HG03045 (cell line): ENCODE results near the gene ROBO2.

Experiments
- ATAC-seq: cut with Tn5 transposase; IDR thresholded peaks from one replicate; pipeline ENCODE4 v1.9.1; 2021; ENCODE audit warnings: mild to moderate bottlenecking, moderate library complexity; ENCODE audit not compliant: unreplicated experiment

Gene ROBO2

DNA sequence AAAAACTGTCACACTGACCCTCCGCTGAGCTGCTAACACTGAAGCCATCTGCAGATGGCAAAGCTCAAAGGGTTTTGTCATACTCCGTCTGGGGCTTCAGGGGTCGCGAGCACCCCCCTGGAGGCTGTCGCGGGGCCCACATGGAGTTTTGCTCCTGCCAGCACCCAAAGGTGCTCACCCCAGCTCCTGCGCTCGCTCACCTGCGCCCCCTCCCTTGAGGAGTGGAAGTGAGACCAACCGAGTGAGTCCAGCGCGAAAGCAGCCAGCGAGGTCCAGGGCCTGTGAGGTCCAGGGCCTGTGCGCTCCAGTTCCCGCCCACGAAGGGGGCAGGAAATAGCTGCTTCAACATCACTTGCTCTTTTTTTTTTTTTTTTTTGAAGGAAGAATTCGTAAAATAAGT lies 208.5 kb downstream of the ROBO2 start:
- no peak for ATAC-seq

GRCh38 chr3:77251136-77251535 lies 211.2 kb downstream of the ROBO2 start:
- no peak for ATAC-seq

- peak; percentile 65 for ATAC-seq
These were observed 215.3 kb downstream of the ROBO2 start for GRCh38 chr3:77254967-77255831.

DNA sequence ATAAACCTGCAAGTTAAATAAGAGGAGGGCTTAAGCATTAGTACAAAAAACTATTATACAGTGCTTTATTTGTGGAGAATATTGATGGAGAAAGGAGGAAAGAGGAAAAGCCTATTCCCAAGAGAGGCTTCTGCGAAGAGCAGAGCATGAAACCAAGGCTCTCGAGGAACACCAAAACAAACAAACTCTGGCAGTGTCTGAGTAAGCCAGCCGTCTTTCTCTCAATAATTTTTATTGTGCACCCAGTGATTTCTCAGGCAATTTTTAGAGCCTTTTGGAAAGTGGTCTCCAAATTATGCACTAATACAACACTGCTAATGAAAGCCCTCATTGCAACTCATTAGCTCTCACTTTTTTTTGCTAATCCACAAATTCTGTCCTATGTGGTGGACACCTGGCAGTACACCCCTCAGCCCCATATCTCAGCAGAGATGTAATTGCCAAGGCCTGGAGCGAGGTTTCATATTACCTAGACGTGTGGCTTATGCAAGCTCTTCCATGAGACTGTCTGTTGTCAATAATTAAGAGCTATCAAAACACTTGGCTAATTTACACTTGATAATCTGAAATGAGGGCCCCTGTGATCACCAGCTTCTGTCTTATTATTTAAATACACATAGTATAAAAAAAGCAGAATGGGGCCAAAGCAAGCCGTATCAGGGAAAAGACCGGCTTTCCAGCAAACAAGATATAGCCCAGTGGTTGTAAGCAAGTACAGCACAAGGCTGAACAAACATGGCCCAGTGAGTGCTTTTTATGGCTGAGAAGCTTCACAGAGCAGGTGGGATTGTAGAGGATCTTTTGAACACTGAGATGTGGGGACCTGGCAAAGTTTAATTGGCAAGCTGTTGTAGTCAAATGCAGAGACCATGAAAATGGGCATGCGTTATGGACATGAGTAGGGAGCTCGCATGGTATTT lies 216.9 kb downstream of the ROBO2 start:
- ATAC-seq, result no peak

- no peak for ATAC-seq
These were observed 219.8 kb downstream of the ROBO2 start for GRCh38 chr3:77259694-77260093.

DNA sequence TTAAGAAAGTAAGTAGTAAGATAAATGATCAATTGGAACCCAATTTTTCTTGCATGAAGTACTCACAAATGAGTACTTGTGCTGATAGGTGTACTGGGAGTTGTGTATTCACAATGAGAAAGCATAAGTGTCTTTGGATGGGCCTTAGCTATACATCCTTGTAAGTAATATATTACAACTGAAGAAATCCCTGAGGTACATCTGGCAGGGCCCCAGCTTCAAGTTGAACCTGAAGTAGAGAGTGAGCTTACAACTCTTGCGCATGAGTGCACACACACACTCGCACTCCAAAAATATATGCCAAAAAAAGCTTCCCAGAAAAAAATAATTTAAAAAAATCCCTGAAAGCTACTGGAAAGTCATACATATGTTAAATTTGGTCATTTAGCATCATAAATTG lies 222.5 kb downstream of the ROBO2 start:
- ATAC-seq, result no peak

- no peak for ATAC-seq
These were observed 227.7 kb downstream of the ROBO2 start for GRCh38 chr3:77267589-77267988.

GRCh38 chr3:77271306-77271705 lies 231.4 kb downstream of the ROBO2 start:
- ATAC-seq, result no peak

- no peak for ATAC-seq
These were observed 231.8 kb downstream of the ROBO2 start for GRCh38 chr3:77271711-77272110.

DNA sequence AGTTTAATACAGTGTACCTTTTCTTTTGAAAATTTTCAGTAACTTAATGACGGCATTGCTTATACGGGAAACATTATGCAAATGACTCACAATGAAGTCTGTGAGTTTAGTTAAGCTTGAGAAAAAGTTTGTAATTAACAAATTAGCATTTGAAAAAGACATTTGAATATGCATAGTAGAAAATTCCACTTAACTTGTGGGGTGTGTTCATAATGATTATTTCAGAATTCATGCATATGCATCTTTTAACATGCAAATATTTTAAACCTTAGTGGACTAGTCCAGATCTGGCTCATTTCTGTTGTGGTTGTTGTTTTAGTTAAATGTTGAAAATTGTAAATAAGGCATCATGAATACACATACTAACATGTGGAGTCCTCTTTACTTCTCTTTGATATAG lies 239.4 kb downstream of the ROBO2 start:
- ATAC-seq, result no peak

DNA sequence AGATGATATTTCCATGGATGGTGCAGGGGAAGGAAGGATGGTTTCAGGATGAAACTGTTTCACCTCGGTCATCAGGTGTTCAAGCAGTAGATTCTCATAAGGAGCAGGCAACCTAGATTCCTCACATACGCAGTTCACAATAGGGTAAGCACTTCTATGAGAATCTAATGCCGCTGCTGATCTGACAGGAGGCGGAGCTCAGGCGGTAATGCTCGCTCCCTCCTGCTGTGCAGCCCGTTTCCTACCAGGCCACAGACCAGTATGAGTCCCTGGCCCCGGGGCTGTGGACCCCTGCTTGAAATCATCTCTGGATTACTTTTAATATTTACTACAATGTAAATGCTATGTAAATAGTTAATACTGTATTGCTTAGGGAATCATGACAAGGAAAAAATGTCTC lies 241.8 kb downstream of the ROBO2 start:
- no peak for ATAC-seq

DNA sequence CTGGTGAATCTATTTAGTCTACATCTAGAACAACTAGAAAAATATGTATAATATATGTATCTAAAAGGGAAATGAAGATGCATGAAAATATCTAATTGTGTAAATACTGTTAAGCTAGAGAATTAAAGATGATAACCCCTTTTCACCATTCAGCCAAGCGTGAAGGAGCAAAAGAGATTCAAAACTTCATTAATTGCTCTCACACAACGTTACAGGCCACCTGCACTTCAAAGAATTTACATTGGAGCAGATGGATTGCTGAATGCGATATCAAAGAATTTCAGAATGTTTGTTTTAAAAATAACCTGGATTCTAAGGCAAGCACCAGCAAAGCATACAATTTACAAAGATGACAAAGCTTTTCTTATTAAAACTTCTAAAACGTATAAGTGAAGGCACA lies 243.2 kb downstream of the ROBO2 start:
- ATAC-seq, result no peak

GRCh38 chr3:77288348-77288747 lies 248.4 kb downstream of the ROBO2 start:
- ATAC-seq, result no peak

DNA sequence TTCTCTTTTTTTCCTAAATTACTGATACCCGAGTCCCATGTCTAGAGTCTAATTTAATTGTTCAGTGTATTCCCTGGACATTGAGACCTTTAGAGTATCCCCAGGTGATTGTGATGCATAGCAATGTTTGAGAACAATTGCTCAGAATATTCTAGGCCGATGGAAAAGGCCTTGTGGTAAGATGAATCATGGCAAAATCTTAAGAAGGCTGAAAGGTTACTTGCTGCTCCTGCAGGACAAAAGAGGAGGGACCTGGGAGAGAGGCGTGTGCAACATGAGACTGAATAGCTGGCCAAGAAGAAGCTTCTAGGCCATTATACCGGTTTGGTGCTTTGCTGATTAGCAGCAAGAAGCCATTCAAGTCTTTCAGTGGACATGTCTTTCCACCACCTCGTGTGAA lies 256.6 kb downstream of the ROBO2 start:
- no peak for ATAC-seq

DNA sequence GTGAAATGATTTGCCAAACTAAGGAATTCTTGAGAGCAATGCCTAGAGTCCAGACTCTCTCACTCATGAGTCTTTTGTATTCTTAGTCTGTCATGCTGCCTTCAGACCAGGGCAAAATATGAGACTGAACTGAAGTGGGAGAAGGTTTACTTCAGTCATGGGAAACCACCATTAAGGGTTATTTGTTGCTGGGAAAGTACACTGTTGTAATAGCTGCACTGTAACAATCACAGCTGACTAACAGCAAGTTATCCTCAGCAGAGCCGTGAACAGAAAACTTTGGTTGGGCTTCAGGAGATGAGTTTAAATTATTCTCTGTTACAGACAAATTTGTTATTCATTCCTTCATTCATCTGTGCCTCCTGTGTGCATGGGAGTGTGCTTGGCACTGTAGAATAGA lies 258.5 kb downstream of the ROBO2 start:
- no peak for ATAC-seq

GRCh38 chr3:77303955-77304699 lies 264.2 kb downstream of the ROBO2 start:
- ATAC-seq, result no peak

- no peak for ATAC-seq
These were observed 264.8 kb downstream of the ROBO2 start for GRCh38 chr3:77304700-77305021.

DNA sequence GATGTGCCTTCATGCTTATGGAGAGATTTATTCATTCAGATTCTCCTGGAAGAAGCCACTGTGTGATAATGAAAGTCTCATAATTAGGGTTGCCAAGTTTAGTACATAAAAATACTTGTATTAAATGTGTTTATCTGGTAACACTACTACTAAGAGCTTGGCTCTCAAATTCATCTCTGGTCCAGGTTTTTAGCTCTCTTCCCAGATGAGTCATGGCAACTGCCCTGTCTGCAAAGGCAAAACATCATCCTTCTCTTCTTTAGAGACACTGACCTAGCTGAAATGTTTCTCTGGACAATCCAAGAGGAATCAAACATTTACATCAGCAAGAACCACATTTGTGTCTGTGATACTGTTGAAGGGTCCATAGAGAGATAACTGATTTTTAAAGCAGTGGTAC lies 269.6 kb downstream of the ROBO2 start:
- no peak for ATAC-seq

GRCh38 chr3:77313843-77314242 lies 273.9 kb downstream of the ROBO2 start:
- no peak for ATAC-seq

DNA sequence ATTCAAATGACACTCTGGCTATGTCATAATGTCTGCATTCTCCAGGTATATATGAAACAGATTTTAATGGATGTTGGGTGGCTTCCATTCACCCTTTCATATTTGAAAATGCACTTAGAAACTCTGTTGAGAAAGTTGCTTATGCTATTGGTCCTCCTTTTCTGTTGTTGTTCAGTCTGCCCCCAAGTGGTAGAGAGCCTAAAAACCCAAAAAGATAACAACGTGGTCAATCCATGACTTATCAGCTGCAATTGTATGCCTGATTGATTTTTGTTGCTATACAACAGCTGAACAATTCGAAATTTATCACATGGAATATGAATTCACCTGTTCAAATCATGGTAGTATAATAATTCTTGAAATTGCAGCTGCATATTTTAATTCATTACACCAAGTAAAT lies 279.8 kb downstream of the ROBO2 start:
- no peak for ATAC-seq

DNA sequence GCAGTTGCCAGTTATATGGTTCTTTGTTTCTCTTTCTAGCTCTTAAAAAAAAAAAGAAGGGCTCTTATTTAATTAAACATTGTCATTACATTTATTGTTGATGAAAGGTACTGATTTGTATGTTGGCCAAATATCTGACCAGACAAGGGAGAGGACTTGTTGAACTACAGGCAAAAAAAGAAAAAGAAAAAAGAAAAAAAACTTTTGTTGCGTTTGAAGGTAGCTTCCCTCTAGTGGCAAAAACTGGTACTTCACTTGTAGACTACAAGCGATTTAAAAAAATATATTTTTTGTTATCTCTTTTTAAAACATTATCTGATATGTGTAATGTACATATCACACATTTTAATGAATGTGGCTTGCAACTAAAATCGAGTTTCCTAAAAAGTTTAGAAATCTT lies 280.6 kb downstream of the ROBO2 start:
- no peak for ATAC-seq
